DOHH2 (cell line): ENCODE measurements around the gene TM9SF2.

ENCODE experiments used
- H3F3A ChIP-seq: fragments of 200-600 bp; sonication (generic), shearing (Covaris generic); 2 replicates; pipeline ENCODE4 v1.6.0; 2016; ENCODE audit warnings: antibody characterized with exemption, mild to moderate bottlenecking; ENCODE audit not compliant: control insufficient read depth, insufficient read depth
- H3K27ac ChIP-seq: fragments of 200-600 bp; sonication (generic); 2 replicates; pipeline ENCODE4 v1.5.1; 2014; ENCODE audit warnings: low read depth, mild to moderate bottlenecking, low read length, moderate library complexity
- H3K27me3 ChIP-seq: fragments of 200-600 bp; sonication (generic); 2 replicates; pipeline ENCODE4 v1.6.1; 2014; ENCODE audit warnings: mild to moderate bottlenecking, low read length, mixed read lengths; ENCODE audit not compliant: control insufficient read depth
- H3K36me3 ChIP-seq: fragments of 200-600 bp; sonication (generic); 2 replicates; pipeline ENCODE4 v1.6.1; 2014; ENCODE audit warnings: mild to moderate bottlenecking, low read length, moderate library complexity, mixed read lengths; ENCODE audit not compliant: control insufficient read depth
- H3K4me1 ChIP-seq: fragments of 200-600 bp; sonication (generic); 2 replicates; pipeline ENCODE4 v1.6.1; 2014; ENCODE audit warnings: mild to moderate bottlenecking, low read length, mixed read lengths; ENCODE audit not compliant: control insufficient read depth
- H3K4me2 ChIP-seq: fragments of 200-600 bp; sonication (generic); 2 replicates; pipeline ENCODE4 v1.6.0; 2014; ENCODE audit warnings: mild to moderate bottlenecking, low read length, moderate library complexity
- H3K4me3 ChIP-seq: fragments of 200-600 bp; sonication (generic); 2 replicates; pipeline ENCODE4 v1.5.1; 2014; ENCODE audit warnings: mild to moderate bottlenecking, low read length, mixed read lengths
- H3K79me2 ChIP-seq: fragments of 200-600 bp; sonication (generic); 2 replicates; pipeline ENCODE4 v1.6.1; 2014; ENCODE audit warnings: mild to moderate bottlenecking, low read length, mixed read lengths; ENCODE audit not compliant: control insufficient read depth
- H3K9me2 ChIP-seq: fragments of 200-600 bp; sonication (generic); replicated peaks from 2 replicates; pipeline ENCODE4 v1.6.1; 2014; ENCODE audit warnings: mild to moderate bottlenecking, low read length, mixed read lengths; ENCODE audit not compliant: control insufficient read depth
- H3K9me3 ChIP-seq: fragments of 200-600 bp; sonication (generic); 2 replicates; pipeline ENCODE4 v1.6.1; 2014; ENCODE audit warnings: antibody characterized with exemption, low read length, mixed read lengths; ENCODE audit not compliant: control insufficient read depth, insufficient read depth
- H4K20me1 ChIP-seq: fragments of 200-600 bp; sonication (generic); 2 replicates; pipeline ENCODE4 v1.6.0; 2014; ENCODE audit warnings: low read depth, mild to moderate bottlenecking, antibody characterized with exemption, low read length, moderate library complexity; ENCODE audit not compliant: control insufficient read depth, insufficient read depth
- CTCF ChIP-seq: fragments of 200-600 bp; sonication (generic); IDR thresholded peaks from one replicate; pipeline ENCODE4 v1.5.1; 2014; ENCODE audit warnings: antibody characterized with exemption, mild to moderate bottlenecking, low read depth, low read length; ENCODE audit not compliant: poor library complexity, severe bottlenecking
- EZH2phosphoT487 ChIP-seq: fragments of 200-600 bp; sonication (generic); IDR thresholded peaks from 2 replicates; pipeline ENCODE4 v1.6.1; 2017; ENCODE audit warnings: borderline replicate concordance, mild to moderate bottlenecking, antibody characterized with exemption, low read length, moderate library complexity, mixed read lengths

The TM9SF2 gene

GRCh38 chr13:99523838-99524237 lies 22.6 kb downstream of the TM9SF2 start:
- Histone ChIP-seq H3K4me1 (no peaks in the 10 kb centered on the region), H3F3A (no peaks in the 10 kb centered on the region; the same call in 1 of the 2 replicates), H3K9me3 (no peaks in the 10 kb centered on the region), H4K20me1 (peaks cover 7% of the 10 kb centered on the region; the same call in 1 of the 2 replicates), H3K27ac (no peak overlapping the region), H3K9me2 (no peaks in the 10 kb centered on the region), H3K4me2 (no peak overlapping the region), H3K79me2 (no peaks in the 10 kb centered on the region; the same call in none of the 2 replicates), H3K4me3 (no peak overlapping the region), H3K27me3 (no peaks in the 10 kb centered on the region), H3K36me3 (peaks cover 74% of the 10 kb centered on the region)
- TF ChIP-seq CTCF (no peak), EZH2phosphoT487 (no peak)

- Histone ChIP-seq H3K4me1 (no peaks in the 10 kb centered on the region), H4K20me1 (peaks cover 7% of the 10 kb centered on the region; the same call in 1 of the 2 replicates), H3K27ac (no peak overlapping the region), H3K79me2 (no peaks in the 10 kb centered on the region; the same call in none of the 2 replicates), H3K36me3 (peaks cover 71% of the 10 kb centered on the region), H3K9me3 (no peaks in the 10 kb centered on the region), H3K4me2 (no peak overlapping the region), H3F3A (no peaks in the 10 kb centered on the region; the same call in 1 of the 2 replicates), H3K9me2 (no peaks in the 10 kb centered on the region), H3K27me3 (no peaks in the 10 kb centered on the region), H3K4me3 (no peak overlapping the region)
- TF ChIP-seq EZH2phosphoT487: no peak
- TF ChIP-seq CTCF: no peak
Measured at GRCh38 chr13:99525967-99526366, 24.7 kb downstream of the TM9SF2 start.

GRCh38 chr13:99526549-99526948 lies 25.3 kb downstream of the TM9SF2 start:
- no peaks in the 10 kb centered on the region for H3K9me2 ChIP-seq
- H3K27ac ChIP-seq: no peak overlapping the region
- H3K4me2 ChIP-seq: no peak overlapping the region
- H3K4me3 ChIP-seq: no peak overlapping the region
- H3K36me3 ChIP-seq: peaks cover 71% of the 10 kb centered on the region
- no peaks in the 10 kb centered on the region; the same call in 1 of the 2 replicates for H3F3A ChIP-seq
- H3K27me3 ChIP-seq: no peaks in the 10 kb centered on the region
- H3K79me2 ChIP-seq: no peaks in the 10 kb centered on the region; the same call in none of the 2 replicates
- H3K9me3 ChIP-seq: no peaks in the 10 kb centered on the region
- no peaks in the 10 kb centered on the region for H3K4me1 ChIP-seq
- TF ChIP-seq CTCF: no peak
- no peak for TF ChIP-seq EZH2phosphoT487
- peaks cover 11% of the 10 kb centered on the region; the same call in 1 of the 2 replicates for H4K20me1 ChIP-seq
